Endothelial cell of umbilical vein (primary cell): ENCODE measurements around the gene IL24. TPM values are rescaled to one million over a fixed set of nuclear protein-coding genes. Genes with fewer than 3 reads are reported as not detected.

Experiments
- BruUV-seq: library from RNA; stranded (reverse); fragments of 400-500 nt; replicated peaks from 2 replicates; lab custom pipeline; 2021; lab: Mats Ljungman, UMichigan
- CTCF ChIA-PET: fragments of 300-600, 350-600 bp; sonication (Branson Sonifier 250); formaldehyde crosslinking; loops from one replicate; lab custom pipeline; 2021; ENCODE audit warnings: antibody characterized with exemption, inconsistent platforms; lab: Charles Lee
- POLR2A ChIA-PET: fragments of 300-600, 350-600 bp; sonication (Branson Sonifier 250); formaldehyde crosslinking; loops from one replicate; lab custom pipeline; 2021; ENCODE audit warnings: antibody characterized with exemption, inconsistent platforms; lab: Charles Lee
- DNase-seq: peaks from one replicate; pipeline ENCODE4 v3.0.0-alpha.2; 2011; ENCODE audit warnings: low read depth, low spot score
- FAIRE-seq: peaks from 2 replicates; lab custom pipeline; 2011; peaks lifted over from hg19 to GRCh38; lab: Jason Lieb, UNC
- H2AFZ ChIP-seq: 2 replicates; pipeline ENCODE4 v1.6.0; 2012; ENCODE audit warnings: low read depth, low read length, control low read depth, inconsistent platforms
- H3K27ac ChIP-seq: 2 replicates; pipeline ENCODE4 v1.5.1; 2011; ENCODE audit warnings: low read depth, mild to moderate bottlenecking, control low read depth, low read length, moderate library complexity; ENCODE audit not compliant: insufficient read depth
- H3K27me3 ChIP-seq, 2 experiments: 2 replicates each; pipeline versions ENCODE4 v1.6.0 to v1.6.1; 2011; ENCODE audit warnings: low read length in 2 of 2, mixed read lengths in 1 of 2; ENCODE audit not compliant: control insufficient read depth in 2 of 2, insufficient read depth in 2 of 2
- H3K36me3 ChIP-seq, 2 experiments: 2 replicates in 1 of 2; 3 replicates in 1 of 2; pipeline ENCODE4 v1.5.1; 2011; ENCODE audit warnings: low read length in 2 of 2, mild to moderate bottlenecking in 1 of 2, moderate library complexity in 1 of 2; ENCODE audit not compliant: control insufficient read depth in 2 of 2, insufficient read depth in 2 of 2; ENCODE audit errors: extremely low read depth in 1 of 2
- H3K4me1 ChIP-seq: 3 replicates; pipeline ENCODE4 v1.5.1; 2011; ENCODE audit warnings: mild to moderate bottlenecking, low read length; ENCODE audit not compliant: control insufficient read depth, insufficient read depth; ENCODE audit errors: extremely low read depth
- H3K4me2 ChIP-seq: 2 replicates; pipeline ENCODE4 v1.6.1; 2011; ENCODE audit warnings: low read length, control low read depth, mixed read lengths; ENCODE audit not compliant: insufficient read depth
- H3K4me3 ChIP-seq, 3 experiments: fragments of 200-600 bp in 1 of 3; sonication (generic), shearing (Covaris generic) in 1 of 3; replicated peaks in 1 of 3; 2 replicates each; pipeline ENCODE4 v1.5.1; 2011 to 2016; ENCODE audit warnings: control low read depth in 3 of 3, low read length in 3 of 3, mild to moderate bottlenecking in 2 of 3, inconsistent platforms in 1 of 3, low read depth in 1 of 3, moderate library complexity in 1 of 3; ENCODE audit not compliant: insufficient read depth in 1 of 3
- H3K79me2 ChIP-seq: 2 replicates; pipeline ENCODE4 v1.6.0; 2012; ENCODE audit warnings: low read length, inconsistent platforms; ENCODE audit not compliant: control insufficient read depth, insufficient read depth
- H3K9ac ChIP-seq: replicated peaks from 2 replicates; pipeline ENCODE3; 2011; ENCODE audit warnings: low read length, control low read depth; ENCODE audit not compliant: insufficient read depth; ENCODE audit errors: extremely low read depth
- H3K9me1 ChIP-seq: replicated peaks from 3 replicates; pipeline ENCODE4 v1.6.0; 2011; ENCODE audit warnings: mild to moderate bottlenecking, low read length; ENCODE audit not compliant: control insufficient read depth, insufficient read depth; ENCODE audit errors: extremely low read depth
- H3K9me3 ChIP-seq: replicated peaks from 2 replicates; pipeline ENCODE4 v1.5.1; 2012; ENCODE audit warnings: low read length, inconsistent platforms; ENCODE audit not compliant: control insufficient read depth, insufficient read depth
- H4K20me1 ChIP-seq: replicated peaks from 2 replicates; pipeline ENCODE3; 2011; ENCODE audit warnings: mild to moderate bottlenecking, low read length; ENCODE audit not compliant: control insufficient read depth, insufficient read depth; ENCODE audit errors: extremely low read depth
- CTCF ChIP-seq, 2 donors: IDR thresholded peaks; 1 replicate in 1 of 2; 2 replicates in 1 of 2; pipeline ENCODE4 v1.5.1; 2011; ENCODE audit warnings: low read length in 2 of 2, mild to moderate bottlenecking in 2 of 2, moderate library complexity in 2 of 2, control low read depth in 1 of 2, inconsistent platforms in 1 of 2, low read depth in 1 of 2; ENCODE audit not compliant: insufficient read depth in 1 of 2; ENCODE audit errors: extremely low read depth in 1 of 2
- EZH2 ChIP-seq: IDR thresholded peaks from 2 replicates; pipeline ENCODE4 v1.6.1; 2012; ENCODE audit warnings: borderline replicate concordance, low read depth, mild to moderate bottlenecking, moderate library complexity, low read length, inconsistent platforms; ENCODE audit not compliant: severe bottlenecking
- FOS ChIP-seq: IDR thresholded peaks from 2 replicates; pipeline ENCODE4 v1.6.1; 2011; ENCODE audit warnings: mild to moderate bottlenecking, low read length, moderate library complexity, borderline replicate concordance; ENCODE audit not compliant: insufficient read depth
- GATA2 ChIP-seq: IDR thresholded peaks from 2 replicates; pipeline ENCODE4 v1.7.0; 2011; ENCODE audit warnings: low read depth, mild to moderate bottlenecking, moderate library complexity, mixed read lengths, low read length; ENCODE audit not compliant: insufficient read length, insufficient read depth
- JUN ChIP-seq: IDR thresholded peaks from 2 replicates; pipeline ENCODE4 v1.6.1; 2011; ENCODE audit warnings: borderline replicate concordance, low read depth; ENCODE audit not compliant: insufficient read length, insufficient read depth
- MAX ChIP-seq: IDR thresholded peaks from 2 replicates; pipeline ENCODE4 v1.6.1; 2011; ENCODE audit not compliant: insufficient read depth, insufficient read length
- MYC ChIP-seq: IDR thresholded peaks from one replicate; pipeline ENCODE4 v1.6.1; 2011; ENCODE audit warnings: mild to moderate bottlenecking, low read depth, low read length
- POLR2A ChIP-seq: IDR thresholded peaks from 2 replicates; pipeline ENCODE4 v1.6.1; 2012; ENCODE audit warnings: low read depth, mild to moderate bottlenecking, control low read depth, low read length
- POLR2AphosphoS5 ChIP-seq: IDR thresholded peaks from 2 replicates; pipeline ENCODE4 v1.6.1; 2012; ENCODE audit warnings: low read depth, mild to moderate bottlenecking, control low read depth, low read length, moderate library complexity; ENCODE audit not compliant: insufficient read depth
- dilution Hi-C: fragments of 300-500 bp; cut with MboI; formaldehyde crosslinking; loops from one replicate; pipeline ENCODE4 v1.15.0; 2019; ENCODE audit warnings: low sequenced_read_pairs; ENCODE audit not compliant: extremely low pct_ligation_motif_present
- intact Hi-C: fragments of 100-400 bp; cut with micrococcal nuclease; formaldehyde crosslinking; loops from one replicate; pipeline ENCODE4 v1.10.0; 2022
- polyA plus RNA-seq, 4 experiments: library from polyadenylated mRNA; depleted of rRNA in 3 of 4; stranded (reverse) in 3 of 4; unstranded in 1 of 4; fragments of >200 nt; gene quantifications; 2 replicates each; pipeline versions ENCODE4 v1.2.1 to v1.2.3, GENCODE V29; 2011 to 2012; ENCODE audit warnings: missing spikeins in 1 of 4
- total RNA-seq: library from RNA; stranded (reverse); gene quantifications from 2 replicates; pipeline ENCODE4 v1.2.3, GENCODE V29; 2021

Gene IL24
- total and polyA plus RNA-seq, 2 donors (not counting 3 experiments of a cell fraction or from before 2014, with no cell fraction given) = not detected

- CTCF ChIA-PET = interaction anchor here (1.1 to 1.3 kb wide), 2 partner anchors 12 to 13 kb away, joined by 5 read pairs; no protein-coding TSS in a partner anchor
- no peak for FAIRE-seq
- BruUV-seq = no TSS peak
These were observed 25.1 kb upstream of the IL24 start for GRCh38 chr1:206872139-206872538.

GRCh38 chr1:206873603-206874188, 23.5 kb upstream of the IL24 start:
- ChIA-PET CTCF (no interaction called here), POLR2A (no interaction called here)
- H3K9me1 ChIP-seq = no peaks in the 10 kb centered on the region
- H2AFZ ChIP-seq = no peak overlapping the region
- FAIRE-seq = no peak
- H3K4me3 ChIP-seq = no peak overlapping the region
- H3K36me3 ChIP-seq = no peaks in the 10 kb centered on the region
- H3K79me2 ChIP-seq = no peaks in the 10 kb centered on the region
- H3K27ac ChIP-seq = no peak overlapping the region
- no peak for DNase-seq
- H3K4me1 ChIP-seq = no peaks in the 10 kb centered on the region
- BruUV-seq = no TSS peak
- dilution Hi-C loops = no loop called here
- no peaks in the 10 kb centered on the region for H3K27me3 ChIP-seq
- no peaks in the 10 kb centered on the region for H3K9me3 ChIP-seq
- intact Hi-C loops = no loop called here
- H3K4me2 ChIP-seq = no peak overlapping the region
- H4K20me1 ChIP-seq = no peaks in the 10 kb centered on the region
- no peak for TF ChIP-seq MYC
- TF ChIP-seq POLR2AphosphoS5 = no peak
- TF ChIP-seq GATA2 = no peak
- TF ChIP-seq MAX = no peak
- TF ChIP-seq JUN = no peak
- no peak for TF ChIP-seq POLR2A
- no peak for TF ChIP-seq EZH2
- no peak for TF ChIP-seq FOS
- TF ChIP-seq CTCF (IDR thresholded peaks at IDR 0.05; ENCODE audit: extremely low read depth in 1 of 2, insufficient read depth in 1 of 2, low read depth in 1 of 2, low read length in 2 of 2) = no peak
- H3K9ac ChIP-seq = no peak overlapping the region

More at GRCh38 chr1:206872139-206872538, 25.1 kb upstream of the IL24 start:
- Histone ChIP-seq H3K79me2 (no peaks in the 10 kb centered on the region), H3K9me3 (no peaks in the 10 kb centered on the region), H3K4me2 (no peak overlapping the region), H3K27me3 (peaks cover 0 to 2% of the 10 kb centered on the region in 2 experiments), H3K27ac (no peak overlapping the region), H4K20me1 (no peaks in the 10 kb centered on the region), H2AFZ (no peak overlapping the region), H3K36me3 (no peaks in the 10 kb centered on the region), H3K9me1 (no peaks in the 10 kb centered on the region), H3K4me1 (no peaks in the 10 kb centered on the region), H3K9ac (no peak overlapping the region), H3K4me3 (no peak overlapping the region)
- no peak for DNase-seq
- TF ChIP-seq MAX (no peak), MYC (no peak), FOS (no peak)
- dilution Hi-C loops (no loop called here), intact Hi-C loops (no loop called here)
- POLR2A ChIA-PET = interaction anchor here (1.1 kb wide), 1 partner anchor 12 kb away, joined by 3 read pairs; no protein-coding TSS in a partner anchor
